HL-60 (cell line): ENCODE data around the gene TNFAIP1.

Experiments
- GABPA ChIP-seq: IDR thresholded peaks from 2 replicates; pipeline ENCODE4 v1.6.1; 2012; ENCODE audit warnings: low read depth
- POLR2AphosphoS5 ChIP-seq: IDR thresholded peaks from 2 replicates; pipeline ENCODE4 v1.6.1; 2012; ENCODE audit warnings: low read depth
- SPI1 ChIP-seq: IDR thresholded peaks from 2 replicates; pipeline ENCODE4 v1.6.1; 2012; ENCODE audit warnings: low read depth, mild to moderate bottlenecking, borderline replicate concordance
- TF ChIP-seq, protein P1 (sequence below): IDR thresholded peaks from one replicate; pipeline ENCODE4 v1.5.1; 2011; ENCODE audit warnings: low read length, control low read depth, inconsistent platforms; ENCODE audit not compliant: insufficient read depth
- TF ChIP-seq, protein P2 (sequence below): IDR thresholded peaks from 2 replicates; pipeline ENCODE4 v1.6.1; 2012; ENCODE audit warnings: low read depth; ENCODE audit not compliant: insufficient replicate concordance

DNA sequence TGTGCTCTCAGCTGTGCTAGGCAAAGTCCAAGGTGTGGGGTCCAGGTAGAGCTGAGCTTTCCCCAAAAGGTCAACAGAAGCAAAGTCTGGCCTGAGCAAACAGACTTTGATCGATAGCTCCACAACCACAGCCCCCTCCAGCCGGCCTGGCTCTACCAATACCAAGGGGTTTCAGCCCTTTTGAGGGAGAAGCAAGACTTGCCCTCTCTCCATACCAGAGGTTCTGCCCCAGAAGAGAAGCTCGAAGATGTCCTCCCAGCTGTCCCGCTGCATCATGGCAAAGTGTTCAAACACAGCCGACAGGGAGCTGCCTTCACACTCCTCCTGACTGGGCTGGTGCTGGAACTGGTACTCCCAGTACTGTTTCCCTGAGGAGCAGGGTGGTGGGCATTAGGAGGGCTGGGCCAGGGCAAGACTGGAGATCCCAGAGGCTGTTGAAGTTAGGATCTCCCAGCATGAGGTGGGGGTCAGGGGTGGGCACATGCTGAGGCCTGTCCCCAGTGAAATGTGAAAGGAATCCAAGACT is 32.8 kb downstream of the TNFAIP1 start:
- TF ChIP-seq, protein P1, sequence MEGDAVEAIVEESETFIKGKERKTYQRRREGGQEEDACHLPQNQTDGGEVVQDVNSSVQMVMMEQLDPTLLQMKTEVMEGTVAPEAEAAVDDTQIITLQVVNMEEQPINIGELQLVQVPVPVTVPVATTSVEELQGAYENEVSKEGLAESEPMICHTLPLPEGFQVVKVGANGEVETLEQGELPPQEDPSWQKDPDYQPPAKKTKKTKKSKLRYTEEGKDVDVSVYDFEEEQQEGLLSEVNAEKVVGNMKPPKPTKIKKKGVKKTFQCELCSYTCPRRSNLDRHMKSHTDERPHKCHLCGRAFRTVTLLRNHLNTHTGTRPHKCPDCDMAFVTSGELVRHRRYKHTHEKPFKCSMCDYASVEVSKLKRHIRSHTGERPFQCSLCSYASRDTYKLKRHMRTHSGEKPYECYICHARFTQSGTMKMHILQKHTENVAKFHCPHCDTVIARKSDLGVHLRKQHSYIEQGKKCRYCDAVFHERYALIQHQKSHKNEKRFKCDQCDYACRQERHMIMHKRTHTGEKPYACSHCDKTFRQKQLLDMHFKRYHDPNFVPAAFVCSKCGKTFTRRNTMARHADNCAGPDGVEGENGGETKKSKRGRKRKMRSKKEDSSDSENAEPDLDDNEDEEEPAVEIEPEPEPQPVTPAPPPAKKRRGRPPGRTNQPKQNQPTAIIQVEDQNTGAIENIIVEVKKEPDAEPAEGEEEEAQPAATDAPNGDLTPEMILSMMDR, result no peak
- TF ChIP-seq, protein P2, sequence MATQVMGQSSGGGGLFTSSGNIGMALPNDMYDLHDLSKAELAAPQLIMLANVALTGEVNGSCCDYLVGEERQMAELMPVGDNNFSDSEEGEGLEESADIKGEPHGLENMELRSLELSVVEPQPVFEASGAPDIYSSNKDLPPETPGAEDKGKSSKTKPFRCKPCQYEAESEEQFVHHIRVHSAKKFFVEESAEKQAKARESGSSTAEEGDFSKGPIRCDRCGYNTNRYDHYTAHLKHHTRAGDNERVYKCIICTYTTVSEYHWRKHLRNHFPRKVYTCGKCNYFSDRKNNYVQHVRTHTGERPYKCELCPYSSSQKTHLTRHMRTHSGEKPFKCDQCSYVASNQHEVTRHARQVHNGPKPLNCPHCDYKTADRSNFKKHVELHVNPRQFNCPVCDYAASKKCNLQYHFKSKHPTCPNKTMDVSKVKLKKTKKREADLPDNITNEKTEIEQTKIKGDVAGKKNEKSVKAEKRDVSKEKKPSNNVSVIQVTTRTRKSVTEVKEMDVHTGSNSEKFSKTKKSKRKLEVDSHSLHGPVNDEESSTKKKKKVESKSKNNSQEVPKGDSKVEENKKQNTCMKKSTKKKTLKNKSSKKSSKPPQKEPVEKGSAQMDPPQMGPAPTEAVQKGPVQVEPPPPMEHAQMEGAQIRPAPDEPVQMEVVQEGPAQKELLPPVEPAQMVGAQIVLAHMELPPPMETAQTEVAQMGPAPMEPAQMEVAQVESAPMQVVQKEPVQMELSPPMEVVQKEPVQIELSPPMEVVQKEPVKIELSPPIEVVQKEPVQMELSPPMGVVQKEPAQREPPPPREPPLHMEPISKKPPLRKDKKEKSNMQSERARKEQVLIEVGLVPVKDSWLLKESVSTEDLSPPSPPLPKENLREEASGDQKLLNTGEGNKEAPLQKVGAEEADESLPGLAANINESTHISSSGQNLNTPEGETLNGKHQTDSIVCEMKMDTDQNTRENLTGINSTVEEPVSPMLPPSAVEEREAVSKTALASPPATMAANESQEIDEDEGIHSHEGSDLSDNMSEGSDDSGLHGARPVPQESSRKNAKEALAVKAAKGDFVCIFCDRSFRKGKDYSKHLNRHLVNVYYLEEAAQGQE, result no peak
- TF ChIP-seq POLR2AphosphoS5 (no peak), GABPA (no peak), SPI1 (no peak)
